Activated naive CD8-positive, alpha-beta T cell treated with anti-CD3 and anti-CD28 coated beads, Interleukin-2, amount 50 U/mL, for 24 hours (primary cell): ENCODE measurements around the gene L1CAM.
A peak's percentile ranks its signal among the peaks of the same experiment; 100 is the strongest.
"Not testable (repeated sequence)": the region's sequence is repeated elsewhere in the genome, so short reads cannot be mapped to it uniquely, and the experiment has no call there.

Experiments used
- ATAC-seq: fragments of 150-1000 bp; cut with Tn5 transposase; one replicate; pipeline ENCODE4 v1.10.0; 2021
- DNase-seq: peaks from one replicate; pipeline ENCODE4 v3.0.0; 2021
- H3K27ac Mint-ChIP-seq: one replicate; pipeline ENCODE4 v1.8.0; 2021; ENCODE audit warnings: mild to moderate bottlenecking, mixed read lengths
- H3K27me3 Mint-ChIP-seq: one replicate; pipeline ENCODE4 v1.8.0; 2021; ENCODE audit warnings: mixed read lengths
- H3K36me3 Mint-ChIP-seq: one replicate; pipeline ENCODE4 v1.8.0; 2021; ENCODE audit warnings: low read depth, mixed read lengths
- H3K4me1 Mint-ChIP-seq: one replicate; pipeline ENCODE4 v1.8.0; 2021; ENCODE audit warnings: mixed read lengths
- H3K4me3 Mint-ChIP-seq: one replicate; pipeline ENCODE4 v1.8.0; 2021; ENCODE audit warnings: mild to moderate bottlenecking, moderate library complexity, mixed read lengths
- H3K9me3 Mint-ChIP-seq: one replicate; pipeline ENCODE4 v1.8.0; 2021; ENCODE audit warnings: mixed read lengths

L1CAM gene

DNA sequence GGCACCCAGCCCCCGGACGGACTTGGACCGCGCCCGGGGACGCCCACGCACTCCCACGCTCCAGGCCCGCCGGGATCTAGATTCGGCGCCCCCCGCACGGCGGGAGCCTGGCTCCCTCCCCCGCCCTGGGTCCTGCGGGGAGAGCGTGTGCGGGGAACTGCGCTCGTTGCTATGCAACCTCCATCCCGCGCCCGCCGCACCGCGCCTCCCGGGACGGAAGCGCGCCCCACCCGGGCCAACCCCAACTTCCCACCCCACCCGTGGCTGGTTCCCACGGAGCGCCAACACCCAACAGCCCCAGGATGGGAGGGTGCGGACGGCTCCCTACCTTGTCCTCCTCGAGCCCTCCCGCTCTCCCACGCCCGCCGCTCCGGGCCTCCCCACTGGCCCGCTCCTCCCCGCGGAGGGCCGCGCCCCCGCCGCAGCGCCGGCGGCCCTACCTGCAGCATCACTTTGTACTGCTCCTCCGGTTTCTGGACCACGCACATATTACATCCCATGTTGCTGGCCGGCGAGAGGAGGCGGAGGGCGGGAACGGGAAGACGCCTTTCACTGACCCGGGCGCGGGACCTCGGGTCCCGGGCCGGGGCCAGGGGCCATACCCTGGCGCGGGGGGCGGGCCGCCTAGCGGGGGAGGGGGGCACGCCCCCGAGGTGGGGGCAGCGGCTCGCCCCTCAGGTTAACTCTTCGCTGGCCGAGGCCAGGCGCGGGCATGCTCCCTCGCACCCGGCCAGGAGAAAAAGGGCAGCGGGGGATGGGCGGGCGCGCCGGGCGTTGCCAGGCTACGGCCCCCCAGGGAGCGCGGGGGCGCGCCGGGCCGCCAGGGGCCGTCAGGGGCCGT is 56.0 kb downstream of the L1CAM start, which contains the start of gene PDZD4:
TSS of gene PDZD4 (minus strand) at position 746 of the 841 bp plus-strand sequence. CDS start at position 500, 246 bp downstream.
- Mint-ChIP-seq H3K36me3 (no peaks in the 10 kb centered on the region), H3K4me3 (peak within 1 kb of the TSS; percentile 24), H3K27ac (no peak within 1 kb of the TSS), H3K9me3 (no peaks in the 10 kb centered on the region), H3K27me3 (peaks cover 18% of the 10 kb centered on the region), H3K4me1 (peaks cover 3% of the 10 kb centered on the region)
- DNase-seq (no peak), ATAC-seq (no peak)

DNA sequence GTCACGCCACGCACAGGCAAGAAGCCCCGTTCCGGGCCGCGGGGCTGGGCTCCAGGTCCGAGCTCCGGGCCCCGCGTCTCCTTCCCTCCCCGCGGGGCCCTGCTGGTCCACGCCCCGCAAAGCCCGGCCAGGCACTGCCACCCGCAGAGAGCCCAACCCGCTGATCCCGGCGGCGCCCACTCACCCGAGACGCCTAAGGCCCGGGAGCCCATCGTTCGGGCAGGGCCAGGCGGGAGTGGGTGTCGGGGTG is 56.5 kb downstream of the L1CAM start:
- Mint-ChIP-seq H3K4me3 (peak overlapping the region; percentile 24), H3K9me3 (no peaks in the 10 kb centered on the region), H3K4me1 (peaks cover 3% of the 10 kb centered on the region), H3K36me3 (no peaks in the 10 kb centered on the region), H3K27me3 (peaks cover 18% of the 10 kb centered on the region), H3K27ac (no peak overlapping the region)
- DNase-seq (no peak), ATAC-seq (no peak)

DNA sequence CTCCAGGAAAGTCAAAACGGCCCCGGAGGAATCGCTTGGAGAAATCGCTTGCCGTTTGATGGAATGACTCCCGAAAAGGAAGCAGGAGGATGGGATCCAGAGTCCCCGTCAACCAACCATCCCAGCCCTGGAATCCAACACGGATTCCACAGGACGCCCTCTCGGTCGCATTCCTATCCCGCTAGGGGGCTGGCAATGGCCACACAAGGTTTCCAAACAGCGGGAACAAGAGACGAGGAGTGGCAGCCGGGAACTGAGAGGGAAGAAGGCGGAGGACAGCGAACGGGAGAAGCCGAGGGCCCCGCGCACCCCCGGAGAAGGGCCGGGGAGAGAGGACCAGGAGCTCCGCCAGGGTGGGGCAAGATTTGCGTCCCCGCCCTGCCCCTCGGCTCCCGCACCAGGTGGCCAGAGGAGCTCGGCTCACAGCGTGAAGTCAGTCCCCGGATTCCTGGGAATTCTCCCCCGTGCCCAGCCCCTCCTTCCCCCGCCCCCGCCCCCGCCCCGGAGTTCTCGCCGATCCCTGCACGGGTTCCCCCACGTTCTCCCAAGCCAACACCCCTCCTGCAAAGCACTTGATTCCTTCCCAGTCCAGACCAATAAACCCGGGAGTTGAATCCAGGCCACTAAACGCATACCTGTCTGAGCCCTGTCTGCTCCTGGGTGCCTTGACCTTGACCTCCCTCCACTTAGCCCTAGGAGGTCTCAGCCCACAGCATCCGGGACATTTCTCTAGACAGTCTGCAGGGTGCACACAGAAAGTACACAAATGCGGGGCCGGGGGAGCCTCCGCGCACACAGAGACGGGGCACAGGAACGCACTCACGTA is 57.0 kb downstream of the L1CAM start:
- no peak for ATAC-seq
- no peaks in the 10 kb centered on the region for H3K9me3 Mint-ChIP-seq
- no peaks in the 10 kb centered on the region for H3K36me3 Mint-ChIP-seq
- H3K4me3 Mint-ChIP-seq = peak overlapping the region; percentile 24
- peaks cover 3% of the 10 kb centered on the region for H3K4me1 Mint-ChIP-seq
- peaks cover 18% of the 10 kb centered on the region for H3K27me3 Mint-ChIP-seq
- DNase-seq = no peak
- H3K27ac Mint-ChIP-seq = no peak overlapping the region

DNA sequence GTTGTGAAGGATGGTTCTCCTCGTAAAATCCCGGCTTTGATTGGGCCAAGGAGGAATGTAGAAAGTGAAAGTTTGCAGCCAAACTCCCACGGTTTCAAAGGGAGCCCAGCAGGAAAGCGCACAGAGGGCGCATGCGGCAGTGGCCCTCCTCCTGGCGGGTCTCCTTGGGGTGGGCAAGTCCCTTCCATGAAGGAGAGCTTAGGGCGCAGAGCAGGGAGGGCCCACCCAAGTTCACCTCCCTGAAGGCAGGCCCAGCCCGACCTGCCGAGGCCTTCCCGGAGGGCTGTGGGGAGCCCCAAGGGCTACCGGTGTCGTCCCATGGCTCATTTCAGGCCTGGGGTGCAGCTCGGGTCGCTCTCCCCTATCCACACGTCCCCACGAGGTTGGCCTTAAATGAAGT is 57.7 kb downstream of the L1CAM start:
- Mint-ChIP-seq H3K36me3 (no peaks in the 10 kb centered on the region), H3K27me3 (peaks cover 18% of the 10 kb centered on the region), H3K27ac (no peak overlapping the region), H3K4me1 (peaks cover 3% of the 10 kb centered on the region), H3K4me3 (no peak overlapping the region), H3K9me3 (no peaks in the 10 kb centered on the region)
- ATAC-seq = no peak
- DNase-seq = no peak

DNA sequence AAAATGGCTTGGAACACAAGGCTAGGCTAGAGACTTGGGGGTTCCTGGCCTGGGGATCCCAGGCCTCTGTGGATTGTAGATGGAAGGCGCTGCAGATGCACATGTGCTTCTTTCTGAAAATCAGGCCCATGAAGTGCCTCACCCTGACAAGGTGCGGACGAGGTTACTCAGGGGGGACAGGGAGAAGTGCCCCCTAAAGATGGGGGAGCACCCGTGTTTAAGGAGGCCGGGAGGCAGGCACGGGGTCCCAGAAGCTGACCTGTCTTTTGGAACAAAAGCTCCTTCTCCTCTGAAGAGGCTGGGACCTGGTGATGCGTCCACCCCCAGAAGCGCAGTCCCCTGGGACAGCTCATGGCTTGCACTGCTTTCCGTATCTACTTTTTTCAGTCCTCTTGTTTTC is 58.1 kb downstream of the L1CAM start:
- no peak for ATAC-seq
- no peak overlapping the region for H3K27ac Mint-ChIP-seq
- H3K9me3 Mint-ChIP-seq = no peaks in the 10 kb centered on the region
- H3K4me1 Mint-ChIP-seq = peaks cover 3% of the 10 kb centered on the region
- DNase-seq = no peak
- H3K27me3 Mint-ChIP-seq = peaks cover 18% of the 10 kb centered on the region
- no peak overlapping the region for H3K4me3 Mint-ChIP-seq
- no peaks in the 10 kb centered on the region for H3K36me3 Mint-ChIP-seq

DNA sequence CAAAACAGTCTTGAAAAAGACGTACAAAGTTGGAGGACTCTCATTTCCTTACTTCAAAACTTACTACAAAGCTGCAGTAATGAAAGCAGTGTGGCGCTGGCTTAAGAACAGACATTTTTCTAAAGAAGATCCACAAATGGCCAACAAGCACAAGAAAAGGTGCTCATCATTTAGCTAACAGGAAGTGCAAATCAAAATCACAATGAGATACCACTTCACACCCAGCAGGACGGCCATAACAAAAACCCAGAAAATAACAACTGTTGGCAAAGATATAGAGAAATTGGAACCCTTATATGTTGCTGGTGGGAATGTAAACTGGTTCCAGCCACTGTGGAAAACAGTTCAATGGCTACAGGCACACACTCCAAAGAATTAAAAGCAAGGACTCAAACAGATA is 59.0 kb downstream of the L1CAM start:
- DNase-seq = no peak
- no peaks in the 10 kb centered on the region for H3K9me3 Mint-ChIP-seq
- H3K27me3 Mint-ChIP-seq = peaks cover 18% of the 10 kb centered on the region
- ATAC-seq = no peak
- no peak overlapping the region for H3K4me3 Mint-ChIP-seq
- H3K27ac Mint-ChIP-seq = no peak overlapping the region
- peaks cover 10% of the 10 kb centered on the region for H3K4me1 Mint-ChIP-seq
- H3K36me3 Mint-ChIP-seq = no peaks in the 10 kb centered on the region

DNA sequence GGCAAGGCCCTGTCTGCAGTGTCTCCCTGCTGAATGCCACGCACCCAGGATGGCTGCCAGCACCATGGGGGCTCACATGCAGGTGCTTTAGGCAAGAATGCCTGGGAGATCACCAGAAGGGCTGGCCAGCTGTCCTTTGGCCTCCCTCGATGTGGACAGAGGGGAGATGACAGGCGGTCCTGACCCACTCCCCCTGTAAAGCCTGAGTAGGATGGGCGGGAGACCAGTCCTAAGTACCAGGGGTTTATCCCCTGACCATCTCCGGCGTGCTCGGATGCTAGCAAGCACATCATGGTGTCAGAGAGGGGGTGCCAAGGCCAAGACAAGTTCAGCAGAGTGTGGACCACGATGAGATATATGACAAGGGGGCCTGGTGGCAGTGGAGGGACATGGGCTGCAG is 60.9 kb downstream of the L1CAM start:
- peaks cover 19% of the 10 kb centered on the region for H3K4me1 Mint-ChIP-seq
- H3K27ac Mint-ChIP-seq = no peak overlapping the region
- peaks cover 11% of the 10 kb centered on the region for H3K27me3 Mint-ChIP-seq
- no peak for ATAC-seq
- no peak for DNase-seq
- no peaks in the 10 kb centered on the region for H3K9me3 Mint-ChIP-seq
- H3K4me3 Mint-ChIP-seq = no peak overlapping the region
- no peaks in the 10 kb centered on the region for H3K36me3 Mint-ChIP-seq

DNA sequence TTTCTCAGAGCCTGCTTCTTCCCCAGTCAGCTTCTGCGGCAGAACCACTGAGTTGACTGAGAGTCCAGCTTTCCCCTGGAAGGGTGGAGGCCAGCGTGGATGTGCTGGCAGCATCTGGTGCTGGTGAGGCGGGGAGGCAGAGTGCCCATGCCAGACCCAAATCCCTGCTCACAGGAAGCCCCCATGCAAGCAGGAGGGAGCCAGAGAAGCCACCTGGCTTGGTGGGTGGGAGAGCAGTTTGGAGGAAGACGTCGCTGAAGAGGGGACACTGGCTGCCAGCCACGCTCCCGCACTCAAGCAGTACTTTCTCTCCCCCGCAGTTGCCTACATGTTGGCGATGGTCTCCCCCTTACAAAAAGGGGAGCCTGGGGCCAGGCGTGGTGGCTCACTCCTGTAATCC is 61.6 kb downstream of the L1CAM start:
- ATAC-seq (no peak), DNase-seq (no peak)
- no peak overlapping the region for H3K27ac Mint-ChIP-seq
- H3K4me3 Mint-ChIP-seq = no peak overlapping the region
- H3K27me3 Mint-ChIP-seq = peaks cover 11% of the 10 kb centered on the region
- peaks cover 19% of the 10 kb centered on the region for H3K4me1 Mint-ChIP-seq
- no peaks in the 10 kb centered on the region for H3K9me3 Mint-ChIP-seq
- no peaks in the 10 kb centered on the region for H3K36me3 Mint-ChIP-seq

DNA sequence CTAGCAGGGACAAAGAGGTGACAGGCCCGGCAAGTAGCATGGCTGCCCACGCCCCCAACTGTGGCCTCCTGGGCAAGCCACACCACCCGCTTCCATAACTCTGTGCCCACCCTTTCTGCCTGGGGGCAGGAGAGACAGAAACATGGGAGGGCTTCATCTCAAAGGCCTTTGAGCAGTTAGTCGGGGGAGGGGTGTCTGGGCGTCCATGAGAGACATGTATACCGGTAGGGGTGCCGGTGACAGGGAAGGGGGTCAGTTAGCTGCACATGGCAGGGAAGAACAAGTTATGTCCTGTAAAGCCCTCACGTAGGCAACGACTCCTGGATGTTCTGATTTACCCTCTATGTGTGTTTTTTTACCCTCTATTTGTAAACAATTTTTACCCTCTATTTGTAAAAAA is 64.9 kb downstream of the L1CAM start:
- no peak for DNase-seq
- Mint-ChIP-seq H3K27me3 (peaks cover 13% of the 10 kb centered on the region), H3K27ac (no peak overlapping the region), H3K4me3 (no peak overlapping the region), H3K36me3 (no peaks in the 10 kb centered on the region), H3K4me1 (peaks cover 23% of the 10 kb centered on the region), H3K9me3 (no peaks in the 10 kb centered on the region)
- no peak for ATAC-seq

DNA sequence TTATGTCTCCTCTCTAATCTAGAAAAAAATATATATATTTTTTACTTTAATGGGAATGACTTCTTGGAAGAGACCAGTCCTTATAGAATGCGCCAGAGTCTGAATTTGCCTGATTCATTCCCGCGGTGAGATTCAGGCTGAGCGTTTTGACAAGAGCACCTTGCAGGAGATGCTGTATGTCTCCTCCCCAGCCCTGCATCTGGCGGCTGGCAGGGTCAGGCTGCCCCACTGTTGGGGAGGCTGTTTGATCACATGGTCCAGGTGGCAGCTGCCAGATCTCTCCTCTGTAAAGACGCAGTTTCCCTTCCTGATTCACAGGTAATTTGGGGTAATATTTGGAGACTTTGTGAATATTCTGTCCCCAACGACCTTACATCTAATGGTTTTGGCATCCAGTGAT is 65.4 kb downstream of the L1CAM start:
- H3K4me1 Mint-ChIP-seq = peaks cover 23% of the 10 kb centered on the region

DNA sequence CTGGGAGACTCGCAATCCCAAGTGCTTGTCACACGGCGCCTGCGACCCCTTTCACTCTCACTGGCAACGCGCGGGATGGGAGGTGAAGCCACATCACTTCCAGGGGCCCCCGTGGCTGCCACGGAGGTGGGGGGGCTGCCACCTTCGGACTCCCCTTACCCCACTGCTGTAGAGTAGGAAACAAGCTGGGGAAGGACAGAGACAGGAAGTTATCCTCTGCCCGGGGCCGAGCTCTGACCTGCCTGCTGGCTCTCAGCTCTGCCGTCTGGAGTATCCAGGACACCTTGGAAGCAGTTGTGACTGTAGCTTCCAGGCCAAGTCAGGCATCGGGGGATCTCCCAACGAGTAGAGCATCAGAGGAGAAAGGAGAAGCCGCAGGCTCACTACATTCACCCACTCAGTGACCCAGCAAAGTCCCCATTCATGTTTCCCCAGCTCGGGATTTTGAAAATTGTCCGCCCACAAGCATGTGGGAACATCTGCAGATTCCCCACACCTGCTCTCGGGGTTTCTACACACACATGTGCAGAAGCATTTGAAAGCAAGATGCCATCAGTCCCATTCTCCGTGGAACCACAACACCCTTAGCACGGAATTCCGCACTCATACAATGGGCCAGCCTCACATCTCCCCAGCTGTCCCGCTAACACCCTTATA is 66.5 kb downstream of the L1CAM start:
- no peak for ATAC-seq
- Mint-ChIP-seq H3K27me3 (peaks cover 11% of the 10 kb centered on the region), H3K4me1 (peaks cover 26% of the 10 kb centered on the region), H3K4me3 (peak overlapping the region; percentile 34), H3K27ac (no peak overlapping the region), H3K9me3 (no peaks in the 10 kb centered on the region), H3K36me3 (no peaks in the 10 kb centered on the region)
- no peak for DNase-seq

More for the DNA sequence above, 65.4 kb downstream of the L1CAM start:
- Mint-ChIP-seq H3K4me3 (no peak overlapping the region), H3K36me3 (no peaks in the 10 kb centered on the region), H3K27me3 (peaks cover 11% of the 10 kb centered on the region), H3K27ac (no peak overlapping the region), H3K9me3 (no peaks in the 10 kb centered on the region)
- no peak for DNase-seq
- no peak for ATAC-seq

DNA sequence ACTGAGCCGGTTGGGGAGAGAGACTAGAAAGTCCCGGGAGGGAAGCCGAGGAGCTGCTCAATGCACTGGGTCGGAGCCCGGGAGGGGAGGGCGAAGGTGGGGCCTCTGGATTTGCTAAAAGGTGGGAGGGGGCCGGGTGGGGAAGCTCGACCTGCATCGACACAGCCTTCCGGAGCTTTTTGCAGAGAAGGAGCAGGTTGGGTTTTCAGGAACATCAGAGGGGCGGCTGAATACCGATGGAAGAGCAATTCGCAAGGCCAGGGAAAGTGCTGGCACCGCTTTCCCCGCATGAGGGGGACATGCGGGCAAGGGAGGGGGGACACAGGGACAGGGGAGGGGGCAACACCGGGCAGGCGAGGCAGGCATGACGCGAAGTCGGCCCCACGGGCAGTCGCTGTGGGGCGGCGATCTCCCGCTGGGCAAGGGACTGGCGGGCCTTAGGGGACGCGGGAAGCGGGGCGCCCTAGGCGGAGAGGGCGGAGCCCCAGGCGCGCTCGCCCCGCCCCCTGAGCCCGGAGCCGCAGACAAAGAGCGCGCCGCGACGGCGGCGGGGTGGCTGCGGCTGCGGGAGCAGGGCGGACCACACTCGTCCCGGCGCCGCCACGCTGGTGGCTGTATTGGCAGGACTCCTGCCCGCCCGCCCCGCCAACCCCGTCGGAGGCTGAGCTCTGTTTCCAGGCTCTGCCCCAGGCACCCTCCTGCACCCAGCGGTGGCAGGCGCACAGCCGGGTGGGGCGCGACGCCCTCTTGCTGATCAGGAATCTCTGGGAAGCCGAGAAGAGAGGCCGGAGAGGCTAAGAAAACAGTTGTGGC is 67.2 kb downstream of the L1CAM start:
- H3K36me3 Mint-ChIP-seq = no peaks in the 10 kb centered on the region
- peak; percentile 70 for ATAC-seq
- peaks cover 11% of the 10 kb centered on the region for H3K27me3 Mint-ChIP-seq
- peaks cover 27% of the 10 kb centered on the region for H3K4me1 Mint-ChIP-seq
- DNase-seq = peak; percentile 51
- H3K4me3 Mint-ChIP-seq = peak overlapping the region; percentile 34
- no peaks in the 10 kb centered on the region for H3K9me3 Mint-ChIP-seq
- no peak overlapping the region for H3K27ac Mint-ChIP-seq

DNA sequence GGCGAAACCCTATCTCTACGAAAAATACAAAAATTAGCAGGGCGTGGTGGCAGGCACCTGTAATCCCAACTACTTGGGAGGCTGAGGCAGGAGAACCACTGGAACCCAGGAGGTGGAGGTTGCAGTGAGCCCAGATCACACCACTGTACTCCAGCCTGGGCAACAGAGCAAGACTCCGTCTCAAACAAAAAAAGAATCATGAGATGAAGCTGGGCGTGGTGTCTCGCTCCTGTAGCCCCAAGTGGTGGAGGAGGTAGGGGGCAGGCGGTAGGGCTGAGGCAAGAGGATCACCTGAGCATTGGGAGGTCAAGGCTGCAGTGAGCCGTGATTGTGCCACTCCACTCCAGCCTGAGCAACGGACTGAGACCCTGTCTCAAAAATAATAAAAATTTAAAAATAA is 67.9 kb downstream of the L1CAM start:
- not testable (repeated sequence) for H3K27ac Mint-ChIP-seq, H3K36me3 Mint-ChIP-seq, H3K4me3 Mint-ChIP-seq, ATAC-seq, DNase-seq, H3K9me3 Mint-ChIP-seq
- Mint-ChIP-seq H3K4me1 (peaks cover 27% of the 10 kb centered on the region), H3K27me3 (peaks cover 11% of the 10 kb centered on the region)
